SK-N-SH treated with all-trans-retinoic acid at 6 μM for 48 hours (cell line): ENCODE results near the gene NUMA1.

Experiments
- ATAC-seq: fragments of 200-7000 bp; cut with Tn5 transposase; 3 replicates; pipeline ENCODE4 v1.9.1; 2020; ENCODE audit warnings: mild to moderate bottlenecking, moderate library complexity
- ARNTL ChIP-seq: fragments of 450-650 bp; formaldehyde crosslinking; IDR thresholded peaks from 2 replicates; pipeline ENCODE4 v1.5.0; 2020; ENCODE audit warnings: low read depth, mild to moderate bottlenecking, moderate library complexity, borderline replicate concordance
- BACH2 ChIP-seq: fragments of 250-450 bp; sonication (Bioruptor Pico); IDR thresholded peaks from 2 replicates; pipeline ENCODE4 v1.9.0; 2021; ENCODE audit warnings: mild to moderate bottlenecking, borderline replicate concordance
- CSDC2 ChIP-seq: fragments of 250-450 bp; sonication (Bioruptor Pico); IDR thresholded peaks from 2 replicates; pipeline ENCODE4 v1.5.0; 2020; ENCODE audit warnings: mild to moderate bottlenecking, moderate library complexity
- ESRRG ChIP-seq: fragments of 250-450 bp; sonication (Bioruptor Pico); IDR thresholded peaks from 2 replicates; pipeline ENCODE4 v1.6.1; 2021; ENCODE audit warnings: mild to moderate bottlenecking
- GLIS3 ChIP-seq: fragments of 250-450 bp; sonication (Bioruptor Pico); IDR thresholded peaks from 2 replicates; pipeline ENCODE4 v1.5.0; 2020; ENCODE audit warnings: mild to moderate bottlenecking, moderate library complexity
- ISL1 ChIP-seq: fragments of 250-450 bp; sonication (Bioruptor Pico); IDR thresholded peaks from 2 replicates; pipeline ENCODE4 v2.1.2; 2022; ENCODE audit warnings: mild to moderate bottlenecking, moderate library complexity
- OSR1 ChIP-seq: fragments of 250-450 bp; sonication (Bioruptor Pico); IDR thresholded peaks from 2 replicates; pipeline ENCODE4 v1.8.0; 2022; ENCODE audit warnings: moderate library complexity, mild to moderate bottlenecking, inconsistent platforms
- PPARA ChIP-seq: fragments of 250-450 bp; sonication (Bioruptor Pico); IDR thresholded peaks from 2 replicates; pipeline ENCODE4 v1.5.0; 2020; ENCODE audit warnings: mild to moderate bottlenecking, borderline replicate concordance
- RARB ChIP-seq: fragments of 250-450 bp; sonication (Bioruptor Pico); IDR thresholded peaks from 2 replicates; pipeline ENCODE4 v1.8.0; 2021; ENCODE audit warnings: mild to moderate bottlenecking, moderate library complexity
- SNAI2 ChIP-seq: fragments of 250-450 bp; sonication (Bioruptor Pico); IDR thresholded peaks from 2 replicates; pipeline ENCODE4 v1.5.0; 2020; ENCODE audit warnings: mild to moderate bottlenecking, moderate library complexity
- TCF4 ChIP-seq: fragments of 250-450 bp; sonication (Bioruptor Pico); IDR thresholded peaks from 2 replicates; pipeline ENCODE4 v1.8.0; 2021; ENCODE audit warnings: mild to moderate bottlenecking, moderate library complexity, borderline replicate concordance
- TOX ChIP-seq: fragments of 250-450 bp; sonication (Bioruptor Pico); IDR thresholded peaks from 2 replicates; pipeline ENCODE4 v1.8.0; 2021; ENCODE audit warnings: mild to moderate bottlenecking, moderate library complexity, borderline replicate concordance
- ZC3H10 ChIP-seq: fragments of 250-450 bp; sonication (Bioruptor Pico); IDR thresholded peaks from 2 replicates; pipeline ENCODE4 v1.5.1; 2021; ENCODE audit warnings: mild to moderate bottlenecking, moderate library complexity
- ZFP3 ChIP-seq: fragments of 250-450 bp; sonication (Bioruptor Pico); IDR thresholded peaks from 2 replicates; pipeline ENCODE4 v1.5.0; 2020; ENCODE audit warnings: mild to moderate bottlenecking, moderate library complexity
- ZFP30 ChIP-seq: fragments of 450-650 bp; formaldehyde crosslinking; IDR thresholded peaks from 2 replicates; pipeline ENCODE4 v1.5.0; 2022; ENCODE audit warnings: mild to moderate bottlenecking, moderate library complexity
- ZNF565 ChIP-seq: fragments of 450-650 bp; formaldehyde crosslinking; conservative IDR thresholded peaks from 2 replicates; pipeline ENCODE4 v1.5.0; 2020; ENCODE audit warnings: low read depth, mild to moderate bottlenecking, moderate library complexity
- ZNF70 ChIP-seq: fragments of 450-650 bp; formaldehyde crosslinking; IDR thresholded peaks from 2 replicates; pipeline ENCODE4 v1.5.0; 2020; ENCODE audit warnings: mild to moderate bottlenecking, moderate library complexity
- TF ChIP-seq, protein P1 (sequence below): fragments of 250-450 bp; sonication (Bioruptor Pico); IDR thresholded peaks from 2 replicates; pipeline ENCODE4 v1.8.0; 2020; ENCODE audit warnings: mild to moderate bottlenecking, moderate library complexity, borderline replicate concordance
- TF ChIP-seq, protein P2 (sequence below): fragments of 250-450 bp; sonication (Bioruptor Pico); IDR thresholded peaks from 2 replicates; pipeline ENCODE4 v1.5.0; 2020; ENCODE audit warnings: mild to moderate bottlenecking, moderate library complexity
- TF ChIP-seq, protein P3 (sequence below): fragments of 250-450 bp; sonication (Bioruptor Pico); IDR thresholded peaks from 2 replicates; pipeline ENCODE4 v1.8.0; 2021; ENCODE audit warnings: low read depth, mild to moderate bottlenecking, moderate library complexity, borderline replicate concordance
- TF ChIP-seq, protein P4 (sequence below): fragments of 250-450 bp; sonication (Bioruptor Pico); IDR thresholded peaks from 2 replicates; pipeline ENCODE4 v1.5.1; 2020; ENCODE audit warnings: low read depth, mild to moderate bottlenecking, moderate library complexity
- TF ChIP-seq, protein P5 (sequence below): fragments of 250-450 bp; sonication (Bioruptor Pico); IDR thresholded peaks from 2 replicates; pipeline ENCODE4 v1.5.1; 2021; ENCODE audit warnings: mild to moderate bottlenecking, moderate library complexity

NUMA1 gene

DNA sequence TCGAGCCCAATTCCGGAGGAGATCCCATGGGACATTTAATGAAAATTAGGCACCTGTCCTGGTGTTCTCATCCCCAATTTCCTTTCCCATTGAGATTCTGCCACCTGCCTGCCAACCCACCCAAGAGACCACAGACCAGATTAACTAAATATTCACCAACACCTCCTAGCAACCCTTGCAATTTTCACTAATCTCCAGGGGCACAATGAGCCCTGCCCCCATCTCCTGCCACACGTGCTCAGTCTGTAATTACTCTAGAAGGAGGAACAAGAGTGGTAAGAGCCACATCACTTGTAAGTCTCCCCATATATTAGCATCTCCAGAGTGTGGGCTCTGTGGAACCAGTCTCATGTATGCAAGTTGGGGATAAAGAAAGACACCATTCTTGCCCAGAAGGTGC is 43.7 kb downstream of the NUMA1 start:
- ATAC-seq, result no peak
- TF ChIP-seq TCF4 (CRISPR knock-in tag) (no peak), ZNF70 (CRISPR knock-in tag) (no peak), OSR1 (CRISPR knock-in tag) (no peak), CSDC2 (CRISPR knock-in tag) (no peak), BACH2 (CRISPR knock-in tag) (no peak), ZFP30 (CRISPR knock-in tag) (no peak), ESRRG (CRISPR knock-in tag) (no peak), RARB (CRISPR knock-in tag) (no peak), ZC3H10 (CRISPR knock-in tag) (no peak), SNAI2 (CRISPR knock-in tag) (no peak)
- TF ChIP-seq, protein P1, sequence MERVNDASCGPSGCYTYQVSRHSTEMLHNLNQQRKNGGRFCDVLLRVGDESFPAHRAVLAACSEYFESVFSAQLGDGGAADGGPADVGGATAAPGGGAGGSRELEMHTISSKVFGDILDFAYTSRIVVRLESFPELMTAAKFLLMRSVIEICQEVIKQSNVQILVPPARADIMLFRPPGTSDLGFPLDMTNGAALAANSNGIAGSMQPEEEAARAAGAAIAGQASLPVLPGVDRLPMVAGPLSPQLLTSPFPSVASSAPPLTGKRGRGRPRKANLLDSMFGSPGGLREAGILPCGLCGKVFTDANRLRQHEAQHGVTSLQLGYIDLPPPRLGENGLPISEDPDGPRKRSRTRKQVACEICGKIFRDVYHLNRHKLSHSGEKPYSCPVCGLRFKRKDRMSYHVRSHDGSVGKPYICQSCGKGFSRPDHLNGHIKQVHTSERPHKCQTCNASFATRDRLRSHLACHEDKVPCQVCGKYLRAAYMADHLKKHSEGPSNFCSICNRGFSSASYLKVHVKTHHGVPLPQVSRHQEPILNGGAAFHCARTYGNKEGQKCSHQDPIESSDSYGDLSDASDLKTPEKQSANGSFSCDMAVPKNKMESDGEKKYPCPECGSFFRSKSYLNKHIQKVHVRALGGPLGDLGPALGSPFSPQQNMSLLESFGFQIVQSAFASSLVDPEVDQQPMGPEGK (CRISPR knock-in tag), result no peak
- TF ChIP-seq, protein P2, sequence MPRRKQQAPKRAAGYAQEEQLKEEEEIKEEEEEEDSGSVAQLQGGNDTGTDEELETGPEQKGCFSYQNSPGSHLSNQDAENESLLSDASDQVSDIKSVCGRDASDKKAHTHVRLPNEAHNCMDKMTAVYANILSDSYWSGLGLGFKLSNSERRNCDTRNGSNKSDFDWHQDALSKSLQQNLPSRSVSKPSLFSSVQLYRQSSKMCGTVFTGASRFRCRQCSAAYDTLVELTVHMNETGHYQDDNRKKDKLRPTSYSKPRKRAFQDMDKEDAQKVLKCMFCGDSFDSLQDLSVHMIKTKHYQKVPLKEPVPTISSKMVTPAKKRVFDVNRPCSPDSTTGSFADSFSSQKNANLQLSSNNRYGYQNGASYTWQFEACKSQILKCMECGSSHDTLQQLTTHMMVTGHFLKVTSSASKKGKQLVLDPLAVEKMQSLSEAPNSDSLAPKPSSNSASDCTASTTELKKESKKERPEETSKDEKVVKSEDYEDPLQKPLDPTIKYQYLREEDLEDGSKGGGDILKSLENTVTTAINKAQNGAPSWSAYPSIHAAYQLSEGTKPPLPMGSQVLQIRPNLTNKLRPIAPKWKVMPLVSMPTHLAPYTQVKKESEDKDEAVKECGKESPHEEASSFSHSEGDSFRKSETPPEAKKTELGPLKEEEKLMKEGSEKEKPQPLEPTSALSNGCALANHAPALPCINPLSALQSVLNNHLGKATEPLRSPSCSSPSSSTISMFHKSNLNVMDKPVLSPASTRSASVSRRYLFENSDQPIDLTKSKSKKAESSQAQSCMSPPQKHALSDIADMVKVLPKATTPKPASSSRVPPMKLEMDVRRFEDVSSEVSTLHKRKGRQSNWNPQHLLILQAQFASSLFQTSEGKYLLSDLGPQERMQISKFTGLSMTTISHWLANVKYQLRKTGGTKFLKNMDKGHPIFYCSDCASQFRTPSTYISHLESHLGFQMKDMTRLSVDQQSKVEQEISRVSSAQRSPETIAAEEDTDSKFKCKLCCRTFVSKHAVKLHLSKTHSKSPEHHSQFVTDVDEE (CRISPR knock-in tag), result no peak
- TF ChIP-seq, protein P3, sequence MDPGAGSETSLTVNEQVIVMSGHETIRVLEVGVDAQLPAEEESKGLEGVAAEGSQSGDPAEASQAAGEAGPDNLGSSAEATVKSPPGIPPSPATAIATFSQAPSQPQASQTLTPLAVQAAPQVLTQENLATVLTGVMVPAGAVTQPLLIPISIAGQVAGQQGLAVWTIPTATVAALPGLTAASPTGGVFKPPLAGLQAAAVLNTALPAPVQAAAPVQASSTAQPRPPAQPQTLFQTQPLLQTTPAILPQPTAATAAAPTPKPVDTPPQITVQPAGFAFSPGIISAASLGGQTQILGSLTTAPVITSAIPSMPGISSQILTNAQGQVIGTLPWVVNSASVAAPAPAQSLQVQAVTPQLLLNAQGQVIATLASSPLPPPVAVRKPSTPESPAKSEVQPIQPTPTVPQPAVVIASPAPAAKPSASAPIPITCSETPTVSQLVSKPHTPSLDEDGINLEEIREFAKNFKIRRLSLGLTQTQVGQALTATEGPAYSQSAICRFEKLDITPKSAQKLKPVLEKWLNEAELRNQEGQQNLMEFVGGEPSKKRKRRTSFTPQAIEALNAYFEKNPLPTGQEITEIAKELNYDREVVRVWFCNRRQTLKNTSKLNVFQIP (CRISPR knock-in tag), result no peak

DNA sequence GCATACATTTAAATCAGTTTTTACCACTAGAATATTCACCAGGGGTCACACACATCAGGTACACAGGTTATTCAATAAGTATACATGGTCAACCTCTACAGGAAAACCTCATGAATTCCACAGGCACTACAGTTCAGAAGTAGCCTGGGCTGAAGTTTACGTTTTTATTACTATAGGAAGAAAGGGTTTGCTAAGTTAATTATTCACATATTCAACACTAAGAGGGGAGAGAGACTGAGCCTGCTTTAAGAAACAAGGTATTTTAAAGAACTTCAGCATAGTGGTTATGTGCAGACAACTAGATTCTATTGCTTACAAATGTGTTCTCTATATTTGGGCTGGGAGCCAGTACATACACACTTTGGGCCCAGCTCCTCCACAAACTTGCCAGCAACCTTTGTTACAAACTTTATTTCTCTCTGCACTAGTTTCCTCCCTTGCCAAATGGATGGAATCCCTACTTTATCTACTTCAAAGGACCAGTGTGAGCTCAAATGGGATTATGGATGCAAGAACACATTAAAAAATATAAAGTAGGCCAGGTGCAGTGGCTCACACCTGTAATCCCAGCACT is 49.8 kb downstream of the NUMA1 start:
- TF ChIP-seq ARNTL (CRISPR knock-in tag) (no peak), RARB (CRISPR knock-in tag) (no peak), ZFP3 (no peak), CSDC2 (CRISPR knock-in tag) (no peak), PPARA (no peak), ZNF70 (CRISPR knock-in tag) (no peak), TCF4 (CRISPR knock-in tag) (no peak), BACH2 (CRISPR knock-in tag) (no peak), TOX (no peak), ISL1 (CRISPR knock-in tag) (no peak), ZFP30 (CRISPR knock-in tag) (no peak)
- TF ChIP-seq, protein P4, sequence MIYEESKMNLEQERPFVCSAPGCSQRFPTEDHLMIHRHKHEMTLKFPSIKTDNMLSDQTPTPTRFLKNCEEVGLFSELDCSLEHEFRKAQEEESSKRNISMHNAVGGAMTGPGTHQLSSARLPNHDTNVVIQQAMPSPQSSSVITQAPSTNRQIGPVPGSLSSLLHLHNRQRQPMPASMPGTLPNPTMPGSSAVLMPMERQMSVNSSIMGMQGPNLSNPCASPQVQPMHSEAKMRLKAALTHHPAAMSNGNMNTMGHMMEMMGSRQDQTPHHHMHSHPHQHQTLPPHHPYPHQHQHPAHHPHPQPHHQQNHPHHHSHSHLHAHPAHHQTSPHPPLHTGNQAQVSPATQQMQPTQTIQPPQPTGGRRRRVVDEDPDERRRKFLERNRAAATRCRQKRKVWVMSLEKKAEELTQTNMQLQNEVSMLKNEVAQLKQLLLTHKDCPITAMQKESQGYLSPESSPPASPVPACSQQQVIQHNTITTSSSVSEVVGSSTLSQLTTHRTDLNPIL, result no peak
- TF ChIP-seq, protein P5, sequence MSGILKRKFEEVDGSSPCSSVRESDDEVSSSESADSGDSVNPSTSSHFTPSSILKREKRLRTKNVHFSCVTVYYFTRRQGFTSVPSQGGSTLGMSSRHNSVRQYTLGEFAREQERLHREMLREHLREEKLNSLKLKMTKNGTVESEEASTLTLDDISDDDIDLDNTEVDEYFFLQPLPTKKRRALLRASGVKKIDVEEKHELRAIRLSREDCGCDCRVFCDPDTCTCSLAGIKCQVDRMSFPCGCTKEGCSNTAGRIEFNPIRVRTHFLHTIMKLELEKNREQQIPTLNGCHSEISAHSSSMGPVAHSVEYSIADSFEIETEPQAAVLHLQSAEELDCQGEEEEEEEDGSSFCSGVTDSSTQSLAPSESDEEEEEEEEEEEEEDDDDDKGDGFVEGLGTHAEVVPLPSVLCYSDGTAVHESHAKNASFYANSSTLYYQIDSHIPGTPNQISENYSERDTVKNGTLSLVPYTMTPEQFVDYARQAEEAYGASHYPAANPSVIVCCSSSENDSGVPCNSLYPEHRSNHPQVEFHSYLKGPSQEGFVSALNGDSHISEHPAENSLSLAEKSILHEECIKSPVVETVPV (CRISPR knock-in tag), result no peak

DNA sequence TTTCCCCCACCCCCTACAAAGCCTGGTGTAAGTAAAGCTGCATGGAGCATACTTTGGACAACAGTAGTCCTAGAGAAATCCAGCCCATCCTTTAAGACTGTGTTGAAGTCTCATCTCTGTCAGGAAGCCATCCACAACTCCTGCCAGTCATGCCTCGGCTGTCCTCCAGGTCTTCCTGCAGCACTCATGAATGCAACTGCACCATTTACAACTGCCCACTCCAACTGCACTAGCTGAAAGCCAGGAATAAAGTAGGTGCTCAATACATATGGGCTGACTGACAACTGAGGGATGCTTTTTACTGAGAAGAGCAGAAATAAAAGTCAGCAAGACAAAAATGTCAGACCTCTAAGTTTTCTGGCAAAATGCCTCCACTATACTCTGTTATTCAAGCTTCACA is 54.3 kb downstream of the NUMA1 start:
- no peak for ATAC-seq
- no peak for TF ChIP-seq ISL1 (CRISPR knock-in tag)
- TF ChIP-seq, protein P1 (CRISPR knock-in tag), result no peak
- no peak for TF ChIP-seq ZFP3
- no peak for TF ChIP-seq ESRRG (CRISPR knock-in tag)
- TF ChIP-seq, protein P5 (CRISPR knock-in tag), result no peak
- TF ChIP-seq RARB (CRISPR knock-in tag), result no peak
- no peak for TF ChIP-seq GLIS3
- TF ChIP-seq ZNF565 (CRISPR knock-in tag), result no peak
- TF ChIP-seq ZNF70 (CRISPR knock-in tag), result no peak
- TF ChIP-seq, protein P2 (CRISPR knock-in tag), result no peak

More for the DNA sequence above, 49.8 kb downstream of the NUMA1 start:
- ATAC-seq, result no peak
